HG03060 (cell line): ENCODE measurements around the gene ABCG1.

Experiments used
- ATAC-seq: cut with Tn5 transposase; IDR thresholded peaks from one replicate; pipeline ENCODE4 v1.9.1; 2021; ENCODE audit warnings: low read depth, moderate number of reproducible peaks; ENCODE audit not compliant: unreplicated experiment

The ABCG1 gene

DNA sequence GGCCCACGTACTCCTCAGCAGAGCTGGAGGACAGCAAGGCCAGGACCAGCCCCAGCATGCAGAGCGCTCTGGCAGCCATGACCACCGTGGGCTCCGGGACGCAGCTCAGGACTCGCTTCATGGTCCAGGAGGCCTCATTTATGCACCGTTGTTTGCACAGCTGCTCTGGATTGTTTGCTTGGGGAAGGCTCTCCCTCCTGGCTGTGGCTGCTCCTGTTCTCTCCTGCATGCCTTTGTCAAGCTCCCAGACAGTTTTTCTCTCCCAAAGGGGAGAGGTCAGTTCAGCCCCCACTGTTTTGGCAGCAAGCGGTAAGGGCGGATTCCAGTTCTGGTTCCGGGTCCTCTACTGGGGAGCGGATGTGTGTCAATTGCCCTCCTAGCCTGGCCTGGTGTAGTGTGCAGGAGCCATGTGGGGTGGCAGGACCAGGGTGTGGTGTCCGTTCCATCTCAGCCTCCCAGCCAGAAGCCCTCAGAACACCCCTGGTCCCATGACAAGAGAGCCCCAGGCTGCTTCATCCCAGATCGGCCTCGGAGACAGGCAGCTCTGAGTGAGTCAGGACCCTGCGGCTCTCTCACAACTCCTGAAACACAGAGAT is 96.5 kb downstream of the ABCG1 start, which contains the start of gene TFF3:
Gene TFF3 (minus strand): TSS at position 114 of the 596 bp plus-strand sequence. CDS start 35 bp downstream, at position 79.
- ATAC-seq = no peak

GRCh38 chr21:42316891-42317290 is 98.0 kb downstream of the ABCG1 start:
- no peak for ATAC-seq

- ATAC-seq = no peak
These were observed 98.4 kb downstream of the ABCG1 start for GRCh38 chr21:42317341-42317741.

- no peak for ATAC-seq
These were observed 99.1 kb downstream of the ABCG1 start for GRCh38 chr21:42317826-42318746.

DNA sequence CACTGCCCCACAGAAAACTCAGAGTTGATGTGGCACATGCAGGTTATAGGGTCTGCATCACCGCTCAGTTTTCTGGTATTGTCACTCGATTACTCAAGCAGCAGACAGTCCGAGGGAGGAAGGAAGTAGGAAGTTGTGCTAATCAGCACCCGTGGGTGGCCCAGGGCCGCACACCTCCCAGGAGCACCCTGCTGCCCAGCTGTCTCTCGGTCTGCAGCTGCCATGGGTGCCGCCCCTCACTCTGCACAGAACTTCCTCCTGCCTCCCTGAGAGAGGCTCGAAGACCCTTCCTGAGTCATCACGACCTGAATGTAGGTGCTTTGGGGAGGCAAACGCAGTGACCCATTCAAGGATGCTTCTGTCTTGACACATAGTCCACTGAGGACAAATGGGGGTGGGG is 100.4 kb downstream of the ABCG1 start:
- ATAC-seq = no peak

- no peak for ATAC-seq
These were observed 101.1 kb downstream of the ABCG1 start for GRCh38 chr21:42319851-42320572.

DNA sequence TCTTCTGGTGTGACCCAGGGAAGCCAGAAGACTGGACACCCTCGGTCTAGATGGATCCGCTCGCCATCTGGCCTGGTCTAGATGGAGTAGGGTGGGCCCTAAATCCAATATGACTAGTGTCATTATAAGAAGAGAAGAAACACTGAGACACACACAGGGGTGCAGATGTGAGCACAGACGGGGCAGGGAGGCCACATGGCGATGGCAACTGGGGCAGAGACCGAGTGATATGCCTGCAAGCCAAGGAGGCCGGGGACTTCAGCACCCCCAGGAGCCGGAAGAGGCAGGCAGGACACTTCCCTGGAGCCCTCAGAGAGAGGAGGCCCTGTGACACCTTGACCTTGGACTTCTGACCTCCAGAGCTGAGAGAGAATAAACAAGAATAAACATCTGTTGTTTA is 101.9 kb downstream of the ABCG1 start:
- ATAC-seq = no peak

DNA sequence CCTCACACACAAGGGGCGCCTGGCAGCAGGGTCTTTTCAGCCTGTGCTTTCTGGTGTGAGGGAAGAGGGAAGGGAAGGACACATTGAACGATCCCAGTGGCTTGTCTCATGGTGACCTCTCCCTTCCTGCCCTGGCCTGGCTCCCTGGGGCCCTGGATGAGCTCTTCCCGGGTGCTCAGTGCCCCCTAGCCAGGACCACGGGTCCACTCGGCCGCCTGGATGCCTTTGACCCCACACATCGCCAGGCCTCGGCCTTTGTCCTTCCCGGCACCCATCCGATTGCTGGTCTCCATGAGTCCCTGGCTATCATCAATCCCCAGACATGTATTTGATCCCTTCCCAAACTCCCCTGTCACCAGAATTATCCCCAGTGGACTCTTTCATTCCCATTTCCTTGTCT is 102.3 kb downstream of the ABCG1 start:
- ATAC-seq = no peak

- no peak for ATAC-seq
These were observed 102.9 kb downstream of the ABCG1 start for GRCh38 chr21:42321845-42322244.

DNA sequence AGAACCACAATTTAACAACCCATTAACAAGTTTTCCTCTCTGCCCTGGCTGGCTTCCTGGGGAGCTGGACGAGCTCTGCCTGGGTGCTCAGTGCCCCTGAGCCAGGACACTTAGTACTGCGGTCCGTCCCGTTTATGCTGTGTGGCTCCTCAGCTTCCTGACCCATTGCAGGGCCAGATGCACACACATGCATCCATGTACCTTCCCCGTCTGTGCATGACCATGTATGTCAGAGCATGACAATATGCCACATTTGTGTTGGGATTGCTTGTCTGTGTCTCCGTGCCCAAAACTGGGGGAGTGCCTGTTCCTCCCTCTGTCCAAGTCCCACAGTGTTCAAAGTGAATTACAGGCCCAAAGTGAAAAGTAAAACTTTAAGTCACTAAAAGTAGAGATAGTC is 106.0 kb downstream of the ABCG1 start:
- no peak for ATAC-seq

- ATAC-seq = no peak
These were observed 111.7 kb downstream of the ABCG1 start for GRCh38 chr21:42330380-42331371.

GRCh38 chr21:42331660-42332059 is 112.7 kb downstream of the ABCG1 start:
- ATAC-seq = no peak

DNA sequence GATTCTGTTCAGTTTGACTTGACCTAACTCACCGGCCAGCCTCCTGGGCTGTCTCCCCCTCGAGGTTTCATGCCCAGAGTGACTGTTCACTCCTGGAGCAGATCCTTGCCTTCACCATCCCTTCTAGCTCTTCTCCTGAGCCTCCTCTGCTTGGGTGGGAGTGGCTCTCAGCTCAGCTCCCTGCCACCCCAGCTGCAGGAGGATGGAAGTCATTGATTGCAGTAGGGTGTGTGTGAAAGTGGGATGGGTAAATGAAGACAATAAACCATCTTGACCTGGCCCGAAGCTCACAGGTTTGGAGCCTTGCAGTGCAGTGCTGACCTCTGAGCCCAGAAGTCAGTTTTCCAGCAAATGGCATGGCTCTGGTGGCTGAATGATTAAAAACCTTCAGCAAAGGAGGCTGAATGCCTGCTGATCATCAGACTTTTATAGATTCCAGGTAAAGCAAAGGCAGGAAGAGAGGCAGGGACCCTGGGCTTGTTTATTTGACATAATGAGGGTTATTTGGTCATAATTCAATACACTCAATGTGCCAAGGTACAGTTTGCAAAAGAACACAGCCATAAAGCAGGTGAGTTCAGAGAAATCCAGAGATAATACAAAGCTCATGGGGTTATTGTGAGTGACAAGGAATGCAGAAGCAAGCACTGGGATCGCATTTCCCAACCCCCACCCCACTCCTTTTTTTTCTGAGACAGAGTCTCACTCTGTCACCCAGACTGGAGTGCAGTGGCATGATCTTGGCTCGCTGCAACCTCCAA is 113.8 kb downstream of the ABCG1 start:
- no peak for ATAC-seq

GRCh38 chr21:42336054-42336453 is 117.1 kb downstream of the ABCG1 start:
- no peak for ATAC-seq

- ATAC-seq = no peak
These were observed 118.3 kb downstream of the ABCG1 start for GRCh38 chr21:42337276-42337675.

DNA sequence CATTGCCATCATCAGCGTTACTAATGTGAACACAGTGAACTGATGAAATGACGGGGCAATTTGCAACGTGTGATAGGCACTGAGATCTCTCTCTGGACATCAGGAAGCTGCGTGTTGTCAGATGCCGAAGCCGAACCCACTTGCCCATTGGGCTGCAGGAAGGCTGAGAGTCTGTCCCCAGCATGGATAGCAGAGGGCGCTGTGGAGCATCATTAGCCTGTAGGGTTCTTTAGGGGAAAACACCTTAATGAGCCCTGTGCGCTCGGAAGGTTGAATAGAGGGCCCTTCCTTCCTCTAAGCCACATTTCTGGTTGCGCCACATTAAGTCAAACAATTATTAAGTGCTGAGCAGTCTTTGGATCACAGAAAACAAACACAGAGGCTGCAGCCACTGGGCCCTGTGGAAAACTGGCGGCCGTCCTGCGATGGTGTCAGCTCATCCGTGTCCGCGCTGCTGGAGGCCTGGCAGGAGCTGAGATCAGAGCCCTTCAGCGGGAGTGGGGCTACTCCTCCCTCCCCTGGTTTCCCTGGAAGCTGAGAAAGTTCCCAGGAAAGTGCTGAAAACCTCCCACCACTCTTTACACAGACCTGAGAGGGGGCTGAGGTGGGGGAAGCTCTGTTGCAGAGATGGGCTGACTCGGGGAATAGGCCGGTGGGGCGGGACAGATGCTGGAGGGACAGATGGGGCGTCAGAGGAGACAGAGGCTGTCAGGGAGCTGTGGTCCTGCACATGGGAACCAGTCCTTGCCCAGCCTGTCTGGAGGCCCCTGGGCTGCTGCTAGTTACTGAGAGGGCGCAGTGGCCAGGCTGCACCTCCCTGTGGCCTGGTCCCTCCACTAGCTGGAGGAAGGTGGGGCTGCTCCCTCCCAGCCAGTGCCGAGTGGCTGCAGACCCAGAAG is 119.1 kb downstream of the ABCG1 start:
- no peak for ATAC-seq

DNA sequence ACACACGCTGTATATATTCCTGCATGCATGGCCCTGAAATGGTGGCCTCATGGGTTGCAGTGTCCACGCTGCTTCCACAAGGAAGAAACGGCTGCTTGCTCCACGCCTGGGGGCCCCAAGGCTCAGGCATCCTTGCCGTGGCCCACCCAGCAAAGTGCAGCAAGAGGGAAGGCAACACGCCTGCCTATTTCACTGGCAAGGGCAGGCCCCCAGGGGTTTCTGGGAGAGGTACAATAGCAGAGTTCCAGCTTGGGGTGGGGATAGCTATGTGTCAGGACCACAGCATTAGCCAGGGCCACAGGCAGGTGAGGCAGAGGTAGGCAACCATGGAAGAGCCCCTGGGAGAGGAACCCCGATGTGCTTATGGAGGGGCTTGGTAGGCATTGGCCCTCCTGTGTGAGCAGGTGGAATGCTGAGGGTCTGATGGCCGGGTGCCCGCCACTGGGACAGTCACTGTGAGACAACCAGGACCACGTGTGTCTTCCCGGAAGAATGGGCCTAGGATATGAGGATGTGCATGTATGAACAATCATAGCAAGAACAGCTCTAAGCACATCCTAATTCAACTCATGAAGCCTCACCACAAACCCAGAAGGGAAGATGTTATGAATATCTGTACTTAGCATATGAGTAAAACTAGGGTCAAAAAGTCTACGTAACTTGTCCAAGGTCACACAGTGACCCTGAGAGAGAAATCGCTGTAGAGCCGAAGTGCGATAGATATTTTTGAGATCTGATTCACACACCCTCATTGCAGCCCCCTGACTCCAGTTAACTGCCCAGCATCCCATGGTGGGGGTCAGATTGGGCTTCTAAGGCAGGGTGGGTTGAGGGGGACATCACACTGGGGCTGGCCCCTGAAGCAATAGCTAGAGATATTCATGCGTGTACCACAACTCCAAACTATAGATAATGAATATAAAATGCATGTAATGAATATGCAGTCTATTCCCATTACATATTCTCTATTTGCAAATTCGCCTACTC is 120.1 kb downstream of the ABCG1 start:
- no peak for ATAC-seq
